Measurements from ENCODE around the gene CPED1. TPM values are rescaled to one million over a fixed set of nuclear protein-coding genes. Genes with fewer than 3 reads are reported as not detected.

Gene CPED1
- total and polyA plus RNA-seq, 7 experiments from 2014 or later = 0.10 to 4.5 (median 0.40) TPM; not detected in 2

- DNase-seq = no peak
- Histone ChIP-seq H3K9me3 (ENCODE audit: control insufficient read depth in 2 of 3, low read length in 3 of 3) (no peaks in the 10 kb centered on the region), H3K27me3 (ENCODE audit: control insufficient read depth in 2 of 2, insufficient read depth in 2 of 2, low read length in 2 of 2) (peaks cover 14 to 23% of the 10 kb centered on the region in 2 donors), H3K4me1 (ENCODE audit: control insufficient read depth in 2 of 2, insufficient read depth in 2 of 2, low read length in 2 of 2) (peaks cover 12 to 14% of the 10 kb centered on the region in 2 donors), H3K27ac (ENCODE audit: low read depth, low read length) (no peak overlapping the region), H3K4me3 (ENCODE audit: low read length) (no peak overlapping the region), H3K36me3 (ENCODE audit: control insufficient read depth in 2 of 3, insufficient read depth in 3 of 3, low read length in 3 of 3) (no peaks in the 10 kb centered on the region)
- ChIA-PET CTCF (interaction anchor here (0.7 to 7.2 kb wide), 6 partner anchors 62 to 119 kb away, joined by 3 to 69 read pairs (median 4); no protein-coding TSS in a partner anchor), POLR2A (interaction anchor here (1.3 kb wide), 1 partner anchor 13 kb away, joined by 5 read pairs; no protein-coding TSS in a partner anchor)
- no peak for ATAC-seq
- Mint-ChIP-seq H3K27me3 (peaks cover 49 to 68% (median 56%) of the 10 kb centered on the region in 5 donors), H3K4me3 (peak overlapping the region in 7 of 10 donors; percentile 23 to 83 (median 80)), H3K9me3 (no peaks in the 10 kb centered on the region), H3K4me1 (peaks cover 9 to 25% (median 24%) of the 10 kb centered on the region in 7 donors), H3K27ac (peak overlapping the region in 1 of 9 donors; percentile 10), H3K36me3 (no peaks in the 10 kb centered on the region)
- intact Hi-C loops (cut with micrococcal nuclease) = loop anchor here (1.0 to 10.0 kb wide), 6 partner anchors 132 to 1005 kb away; partner anchors contain the start of genes FAM3C (in 1 of the 2) and TSPAN12 (in 1 of the 2)
Observed at GRCh38 chr7:120989257-120990220, 1.0 kb downstream of the CPED1 start.

GRCh38 chr7:120990468-120991118 lies 2.1 kb downstream of the CPED1 start:
- ATAC-seq = no peak
- Histone ChIP-seq H3K36me3 (ENCODE audit: control insufficient read depth in 2 of 3, insufficient read depth in 3 of 3, low read length in 3 of 3) (no peaks in the 10 kb centered on the region), H3K27me3 (ENCODE audit: control insufficient read depth in 2 of 2, insufficient read depth in 2 of 2, low read length in 2 of 2) (peaks cover 14 to 23% of the 10 kb centered on the region in 2 donors), H3K4me3 (ENCODE audit: low read length) (no peak overlapping the region), H3K27ac (ENCODE audit: low read depth, low read length) (no peak overlapping the region), H3K9me3 (ENCODE audit: control insufficient read depth in 2 of 3, low read length in 3 of 3) (no peaks in the 10 kb centered on the region), H3K4me1 (ENCODE audit: control insufficient read depth in 2 of 2, insufficient read depth in 2 of 2, low read length in 2 of 2) (peaks cover 12 to 14% of the 10 kb centered on the region in 2 donors)
- ChIA-PET POLR2A (interaction anchor here (1.3 kb wide), 1 partner anchor 12 kb away, joined by 5 read pairs; no protein-coding TSS in a partner anchor), CTCF (interaction anchor here (0.7 to 7.2 kb wide), 3 partner anchors 61 to 92 kb away, joined by 3 to 69 read pairs (median 4); no protein-coding TSS in a partner anchor)
- no peak for DNase-seq
- H3K27me3 Mint-ChIP-seq = peaks cover 46 to 66% (median 55%) of the 10 kb centered on the region in 5 donors
- H3K36me3 Mint-ChIP-seq = no peaks in the 10 kb centered on the region
- no peaks in the 10 kb centered on the region for H3K9me3 Mint-ChIP-seq
- intact Hi-C loops (cut with micrococcal nuclease) = no loop called here
- H3K27ac Mint-ChIP-seq = no peak overlapping the region
- H3K4me3 Mint-ChIP-seq = no peak overlapping the region
- H3K4me1 Mint-ChIP-seq = peaks cover 12 to 35% (median 30%) of the 10 kb centered on the region in 7 donors

- ChIA-PET CTCF (interaction anchor here (7.2 kb wide), 1 partner anchor 92 kb away, joined by 69 read pairs; no protein-coding TSS in a partner anchor), POLR2A (no interaction called here)
- H3K9me3 ChIP-seq (ENCODE audit: control insufficient read depth in 2 of 3, low read length in 3 of 3) = no peaks in the 10 kb centered on the region
- Mint-ChIP-seq H3K4me3 (no peak overlapping the region), H3K9me3 (no peaks in the 10 kb centered on the region), H3K36me3 (no peaks in the 10 kb centered on the region), H3K4me1 (peaks cover 17 to 40% (median 36%) of the 10 kb centered on the region in 7 donors), H3K27ac (no peak overlapping the region), H3K27me3 (peaks cover 40 to 70% (median 49%) of the 10 kb centered on the region in 5 donors)
- H3K27ac ChIP-seq (ENCODE audit: low read depth, low read length) = no peak overlapping the region
- H3K4me1 ChIP-seq (ENCODE audit: control insufficient read depth in 2 of 2, insufficient read depth in 2 of 2, low read length in 2 of 2) = peaks cover 14 to 16% of the 10 kb centered on the region in 2 donors
- DNase-seq = no peak
- ATAC-seq = no peak
- H3K4me3 ChIP-seq (ENCODE audit: low read length) = no peak overlapping the region
- intact Hi-C loops (cut with micrococcal nuclease) = no loop called here
- H3K27me3 ChIP-seq (ENCODE audit: control insufficient read depth in 2 of 2, insufficient read depth in 2 of 2, low read length in 2 of 2) = peaks cover 14 to 23% of the 10 kb centered on the region in 2 donors
- no peaks in the 10 kb centered on the region for H3K36me3 ChIP-seq (ENCODE audit: control insufficient read depth in 2 of 3, insufficient read depth in 3 of 3, low read length in 3 of 3)
Observed at GRCh38 chr7:120991161-120991560, 2.6 kb downstream of the CPED1 start.

- H3K4me3 Mint-ChIP-seq = no peak overlapping the region
- no peaks in the 10 kb centered on the region for H3K36me3 Mint-ChIP-seq
- no peak overlapping the region for H3K27ac ChIP-seq (ENCODE audit: low read depth, low read length)
- DNase-seq (no peak), ATAC-seq (no peak)
- POLR2A ChIA-PET = no interaction called here
- CTCF ChIA-PET = interaction anchor here (7.2 kb wide), 1 partner anchor 91 kb away, joined by 69 read pairs; no protein-coding TSS in a partner anchor
- H3K4me1 Mint-ChIP-seq = peaks cover 19 to 45% (median 40%) of the 10 kb centered on the region in 7 donors
- H3K27ac Mint-ChIP-seq = no peak overlapping the region
- H3K4me3 ChIP-seq (ENCODE audit: low read length) = no peak overlapping the region
- H3K4me1 ChIP-seq (ENCODE audit: control insufficient read depth in 2 of 2, insufficient read depth in 2 of 2, low read length in 2 of 2) = peaks cover 14 to 19% of the 10 kb centered on the region in 2 donors
- H3K36me3 ChIP-seq (ENCODE audit: control insufficient read depth in 2 of 3, insufficient read depth in 3 of 3, low read length in 3 of 3) = no peaks in the 10 kb centered on the region
- H3K27me3 ChIP-seq (ENCODE audit: control insufficient read depth in 2 of 2, insufficient read depth in 2 of 2, low read length in 2 of 2) = peaks cover 14 to 23% of the 10 kb centered on the region in 2 donors
- peaks cover 36 to 69% (median 45%) of the 10 kb centered on the region in 5 donors for H3K27me3 Mint-ChIP-seq
- no peaks in the 10 kb centered on the region for H3K9me3 ChIP-seq (ENCODE audit: control insufficient read depth in 2 of 3, low read length in 3 of 3)
- H3K9me3 Mint-ChIP-seq = no peaks in the 10 kb centered on the region
- intact Hi-C loops (cut with micrococcal nuclease) = no loop called here
Observed at GRCh38 chr7:120991581-120991980, 3.1 kb downstream of the CPED1 start.

- Histone ChIP-seq H3K27me3 (ENCODE audit: control insufficient read depth in 2 of 2, insufficient read depth in 2 of 2, low read length in 2 of 2) (peaks cover 14 to 23% of the 10 kb centered on the region in 2 donors), H3K36me3 (ENCODE audit: control insufficient read depth in 2 of 3, insufficient read depth in 3 of 3, low read length in 3 of 3) (no peaks in the 10 kb centered on the region), H3K4me3 (ENCODE audit: low read length) (no peak overlapping the region), H3K27ac (ENCODE audit: low read depth, low read length) (no peak overlapping the region), H3K9me3 (ENCODE audit: control insufficient read depth in 2 of 3, low read length in 3 of 3) (no peaks in the 10 kb centered on the region), H3K4me1 (ENCODE audit: control insufficient read depth in 2 of 2, insufficient read depth in 2 of 2, low read length in 2 of 2) (peaks cover 14 to 26% of the 10 kb centered on the region in 2 donors)
- Mint-ChIP-seq H3K9me3 (no peaks in the 10 kb centered on the region), H3K4me3 (no peak overlapping the region), H3K4me1 (peaks cover 23 to 53% (median 48%) of the 10 kb centered on the region in 7 donors), H3K27ac (no peak overlapping the region), H3K36me3 (no peaks in the 10 kb centered on the region), H3K27me3 (peaks cover 31 to 72% (median 37%) of the 10 kb centered on the region in 5 donors)
- POLR2A ChIA-PET = no interaction called here
- CTCF ChIA-PET = no interaction called here
- intact Hi-C loops (cut with micrococcal nuclease) = no loop called here
- ATAC-seq (no peak), DNase-seq (no peak)
Observed at GRCh38 chr7:120992272-120992964, 3.9 kb downstream of the CPED1 start.

GRCh38 chr7:120992965-120993494 lies 4.5 kb downstream of the CPED1 start:
- intact Hi-C loops (cut with micrococcal nuclease) = no loop called here
- ATAC-seq = no peak
- Histone ChIP-seq H3K27ac (ENCODE audit: low read depth, low read length) (no peak overlapping the region), H3K27me3 (ENCODE audit: control insufficient read depth in 2 of 2, insufficient read depth in 2 of 2, low read length in 2 of 2) (peaks cover 12 to 23% of the 10 kb centered on the region in 2 donors), H3K4me3 (ENCODE audit: low read length) (no peak overlapping the region), H3K4me1 (ENCODE audit: control insufficient read depth in 2 of 2, insufficient read depth in 2 of 2, low read length in 2 of 2) (peaks cover 10 to 22% of the 10 kb centered on the region in 2 donors), H3K36me3 (ENCODE audit: control insufficient read depth in 2 of 3, insufficient read depth in 3 of 3, low read length in 3 of 3) (no peaks in the 10 kb centered on the region), H3K9me3 (ENCODE audit: control insufficient read depth in 2 of 3, low read length in 3 of 3) (no peaks in the 10 kb centered on the region)
- no peaks in the 10 kb centered on the region for H3K9me3 Mint-ChIP-seq
- H3K36me3 Mint-ChIP-seq = no peaks in the 10 kb centered on the region
- no peak overlapping the region for H3K27ac Mint-ChIP-seq
- no peak for DNase-seq
- H3K4me1 Mint-ChIP-seq = peaks cover 21 to 47% (median 43%) of the 10 kb centered on the region in 7 donors
- POLR2A ChIA-PET = no interaction called here
- peaks cover 25 to 67% (median 34%) of the 10 kb centered on the region in 5 donors for H3K27me3 Mint-ChIP-seq
- CTCF ChIA-PET = no interaction called here
- no peak overlapping the region for H3K4me3 Mint-ChIP-seq
